GM03348 (cell line): ENCODE results near the gene XPA.
"Not testable (repeated sequence)": the region's sequence is repeated elsewhere in the genome, so short reads cannot be mapped to it uniquely, and the experiment has no call there.

Source experiments
- DNase-seq: peaks from one replicate; pipeline ENCODE4 v3.0.0; 2012; ENCODE audit warnings: low spot score

The XPA gene

GRCh38 chr9:97703437-97704344, 6.6 kb upstream of the XPA start:
- peak; percentile 77 for DNase-seq

- not testable (repeated sequence) for DNase-seq
Measured at GRCh38 chr9:97699824-97700223, 2.7 kb upstream of the XPA start.

GRCh38 chr9:97699281-97699680, 2.1 kb upstream of the XPA start:
- DNase-seq, result not testable (repeated sequence)

- DNase-seq, result no peak
Measured at GRCh38 chr9:97698865-97699264, 1.7 kb upstream of the XPA start.

- no peak for DNase-seq
Measured at GRCh38 chr9:97697837-97698236, 697 bp upstream of the XPA start.

DNA sequence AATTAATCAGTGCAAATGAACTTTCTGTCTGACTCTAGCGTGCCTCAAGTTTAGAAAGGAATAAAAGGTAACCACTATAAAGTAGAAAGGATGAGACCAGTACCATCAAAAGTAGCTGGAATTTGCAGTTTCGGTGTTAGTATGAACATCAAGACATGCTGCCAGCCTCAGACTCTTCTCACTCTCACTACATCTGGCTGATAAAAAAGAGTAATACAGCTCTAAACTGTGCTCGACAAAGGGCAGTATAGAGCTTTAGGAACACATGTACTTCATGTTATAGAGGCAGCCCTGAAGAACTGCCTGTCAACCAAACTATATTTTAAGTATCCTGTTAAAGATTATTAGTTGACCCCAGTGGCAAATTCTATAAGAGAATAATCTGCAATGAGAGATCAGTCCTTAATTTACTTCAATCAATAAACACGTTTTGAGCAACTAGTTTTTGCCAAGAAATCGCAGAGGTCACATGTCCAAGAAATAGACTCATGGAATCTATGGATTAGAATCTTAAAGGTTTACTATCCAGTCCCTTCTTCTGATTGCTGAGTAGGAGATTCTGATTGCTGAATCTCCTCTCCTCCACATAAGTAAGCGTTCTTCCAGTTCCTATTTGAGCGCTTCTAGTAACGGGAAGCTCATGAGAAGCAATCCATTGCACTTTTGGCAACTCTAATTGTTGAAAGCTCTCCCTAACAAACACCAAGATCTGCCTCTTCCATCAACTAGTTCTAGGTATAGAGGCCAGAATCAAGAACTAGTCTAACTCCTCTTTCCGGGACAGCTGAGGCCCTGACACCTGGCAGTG, 941 bp downstream of the XPA start:
- DNase-seq, result no peak

DNA sequence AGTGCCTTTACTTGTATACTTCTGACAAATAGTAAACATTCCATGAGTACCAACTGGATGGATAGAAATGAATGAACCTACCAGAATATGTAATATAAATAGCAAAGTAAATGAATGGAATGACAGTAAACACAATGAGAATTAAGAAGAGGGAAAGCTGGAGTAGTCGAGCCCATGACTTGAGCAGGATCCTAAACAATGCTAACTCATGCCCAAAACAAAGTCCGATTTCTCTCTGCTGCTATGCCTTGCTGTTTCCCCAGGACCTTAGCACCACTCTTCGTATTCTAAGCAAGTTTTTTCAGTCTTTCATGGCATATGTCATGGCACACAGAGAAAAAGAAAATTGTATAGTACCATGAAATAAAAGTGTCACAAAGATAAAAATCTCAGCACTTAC, 1.8 kb downstream of the XPA start:
- no peak for DNase-seq

GRCh38 chr9:97694769-97695168, 2.4 kb downstream of the XPA start:
- DNase-seq, result no peak

DNA sequence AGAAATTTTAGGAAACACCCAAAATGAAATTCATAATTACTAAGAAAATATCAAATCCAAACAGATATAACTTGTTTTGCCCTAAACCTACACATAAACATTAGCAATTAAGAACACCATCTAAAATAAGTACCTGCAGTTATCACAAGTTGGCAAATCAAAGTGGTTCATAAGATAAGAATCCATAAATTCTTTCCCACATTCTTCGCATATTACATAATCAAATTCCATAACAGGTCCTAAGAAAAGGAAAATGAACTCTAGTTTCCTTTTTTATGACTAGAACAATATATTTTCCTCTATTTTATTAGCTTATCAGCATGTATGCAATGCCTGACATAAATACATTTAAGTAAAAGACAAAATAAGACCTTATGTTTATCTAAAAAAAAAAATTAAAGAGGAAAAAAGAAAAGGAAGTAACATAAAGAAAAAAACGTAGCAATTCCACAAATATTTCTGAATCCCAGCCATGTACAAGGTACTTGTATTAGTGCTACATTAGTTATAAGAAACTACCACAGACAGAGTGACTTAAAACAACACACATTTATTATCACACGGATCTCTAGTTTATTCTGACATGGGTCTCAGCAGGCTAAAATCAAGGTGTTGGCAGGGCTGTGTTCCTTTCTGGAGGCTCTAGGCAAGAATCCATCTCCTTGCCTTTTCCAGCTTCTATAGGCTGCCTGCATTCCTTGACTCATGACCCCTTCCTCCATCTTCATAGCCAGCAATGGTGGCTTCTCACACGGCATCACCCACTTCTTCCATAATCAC, 7.5 kb downstream of the XPA start:
- no peak for DNase-seq

- DNase-seq, result no peak
Measured at GRCh38 chr9:97688654-97689053, 8.5 kb downstream of the XPA start.

DNA sequence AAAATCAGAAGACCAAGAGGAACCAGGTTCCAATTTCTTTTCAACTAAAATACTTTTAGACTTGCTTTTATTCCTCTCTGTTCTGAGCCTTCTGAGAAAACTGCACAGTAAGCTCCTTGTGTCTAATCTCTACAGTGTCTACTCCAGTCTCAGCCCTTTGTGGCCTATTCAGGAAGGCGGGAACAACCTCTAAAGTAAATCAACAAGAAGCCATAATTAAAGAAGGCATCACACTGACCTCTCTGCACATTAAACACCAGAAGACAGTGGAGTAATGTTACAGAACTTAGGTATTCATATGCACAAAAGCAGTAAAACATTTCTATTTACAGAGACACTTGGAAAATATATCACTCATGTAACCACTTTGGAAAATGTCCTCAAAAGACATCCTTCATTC, 14.9 kb downstream of the XPA start:
- no peak for DNase-seq

DNA sequence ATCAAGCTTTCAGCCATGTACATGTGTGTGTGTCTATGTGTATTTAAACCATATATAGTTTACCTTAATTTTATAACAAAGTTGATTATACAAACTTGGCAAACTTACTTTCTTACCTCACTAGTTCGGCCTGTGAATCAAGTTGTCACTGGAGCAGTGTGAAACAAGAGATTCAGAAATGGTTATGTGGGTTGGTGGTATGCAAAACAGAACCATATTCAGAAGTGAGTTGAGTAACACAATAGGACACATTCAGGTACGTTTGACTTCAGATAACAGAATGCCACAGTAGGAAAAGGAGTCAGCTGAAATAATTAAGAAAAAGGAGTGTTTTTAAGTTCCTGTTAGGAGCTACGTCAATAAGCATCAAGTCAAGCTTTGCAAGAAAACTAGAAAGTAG, 21.5 kb downstream of the XPA start:
- no peak for DNase-seq

DNA sequence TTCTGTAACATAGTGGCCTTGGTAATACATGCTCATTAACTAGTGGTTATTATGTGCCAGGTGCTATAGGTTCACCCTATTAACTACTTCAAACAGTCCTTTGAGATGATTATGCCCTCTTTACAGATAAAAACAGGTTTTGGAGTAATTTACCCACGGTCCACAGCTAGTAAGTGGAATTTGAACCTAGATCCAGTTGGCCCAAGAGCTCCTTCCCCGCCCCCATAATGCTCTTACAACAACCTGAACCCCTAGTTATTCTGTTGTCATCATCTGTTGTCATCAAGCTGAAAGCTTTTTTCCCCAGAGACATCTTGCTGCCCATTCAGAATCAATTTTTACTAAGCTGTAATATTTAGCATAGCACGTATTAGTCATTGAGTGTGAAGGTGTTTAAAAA, 23.2 kb downstream of the XPA start:
- DNase-seq, result no peak

GRCh38 chr9:97672403-97672802, 24.7 kb downstream of the XPA start:
- no peak for DNase-seq

DNA sequence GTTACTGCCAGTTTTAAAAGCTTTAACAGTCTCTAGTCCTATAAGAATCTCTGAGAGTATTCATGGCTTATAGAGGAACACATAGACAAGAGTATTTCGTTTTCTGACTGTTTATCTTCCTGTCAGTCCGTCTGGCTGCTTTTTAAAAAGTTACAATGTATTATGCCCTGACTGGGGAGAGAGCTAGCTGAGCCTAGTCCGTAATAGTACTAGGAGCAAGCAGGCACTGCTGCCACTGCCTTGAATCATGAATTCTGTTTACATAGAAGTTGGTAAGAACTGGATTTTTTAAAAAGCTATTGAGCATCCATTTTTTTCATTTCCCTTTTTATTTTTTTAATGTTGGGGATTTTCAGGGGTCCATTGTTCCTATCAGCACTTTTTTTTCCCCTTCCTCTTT, 26.6 kb downstream of the XPA start:
- DNase-seq, result no peak

- DNase-seq, result no peak
Measured at GRCh38 chr9:97668485-97668884, 28.7 kb downstream of the XPA start.

- no peak for DNase-seq
Measured at GRCh38 chr9:97666907-97667686, 30.0 kb downstream of the XPA start.

DNA sequence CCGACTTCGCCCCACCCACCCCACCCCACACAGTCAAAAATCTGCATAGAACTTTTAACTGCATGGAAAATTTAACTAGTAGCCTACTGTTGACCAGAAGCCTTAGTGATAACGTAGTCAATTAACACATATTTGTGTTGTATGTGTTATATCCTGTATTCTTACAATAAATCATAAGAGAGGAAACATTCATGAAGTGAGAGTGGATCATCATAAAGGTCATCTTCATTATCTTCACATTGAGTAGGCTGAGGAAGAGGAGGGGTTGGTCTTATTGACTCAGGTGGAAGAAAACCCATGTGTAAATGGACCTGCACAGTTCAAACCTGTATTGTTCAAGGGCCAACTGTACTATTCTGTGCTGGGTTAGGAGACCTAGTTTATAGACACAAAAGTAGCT, 31.4 kb downstream of the XPA start:
- DNase-seq, result no peak

DNA sequence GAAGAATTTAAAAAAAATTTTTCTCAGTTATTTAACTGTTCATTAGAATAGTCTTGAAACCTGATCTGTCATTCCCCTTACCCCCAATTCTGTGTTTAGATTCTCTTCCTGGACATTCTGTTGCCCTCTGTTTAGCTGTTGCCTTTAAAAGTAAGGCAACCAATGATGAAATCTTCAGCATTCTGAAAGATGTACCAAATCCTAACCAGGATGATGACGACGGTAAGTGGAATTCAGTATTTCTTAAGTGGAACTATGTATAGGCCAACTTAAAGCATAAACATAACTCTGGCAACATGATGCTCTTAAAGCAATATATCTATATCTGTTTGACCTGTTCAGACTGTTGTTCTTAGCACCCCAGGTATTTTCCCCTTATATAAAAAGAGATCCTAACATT, 36.3 kb downstream of the XPA start:
- no peak for DNase-seq

- DNase-seq, result no peak
Measured at GRCh38 chr9:97660340-97660739, 36.8 kb downstream of the XPA start.

- DNase-seq, result no peak
Measured at GRCh38 chr9:97659771-97660170, 37.4 kb downstream of the XPA start.

DNA sequence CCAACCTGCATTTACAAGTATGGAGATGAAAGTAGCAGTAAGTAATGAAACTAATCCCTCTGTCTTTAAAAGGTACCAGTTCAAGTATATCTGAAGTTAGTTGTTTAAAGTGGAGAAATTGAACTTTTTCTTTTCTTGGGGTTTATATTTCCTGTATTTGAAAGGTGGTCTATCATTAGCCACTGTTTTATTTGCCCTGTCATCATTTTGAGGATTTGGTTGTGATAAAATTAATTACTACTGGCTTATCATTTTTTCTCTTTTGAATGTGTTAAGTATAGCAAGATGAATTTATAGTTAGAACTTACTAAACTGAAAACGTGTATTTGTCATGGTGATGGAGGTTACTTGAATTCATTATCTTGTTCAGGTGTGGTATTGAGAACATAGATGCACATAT, 38.4 kb downstream of the XPA start:
- DNase-seq, result no peak
